GM23338 (cell line): ENCODE results near the gene GBF1. TPM values are rescaled to one million over a fixed set of nuclear protein-coding genes. Genes with fewer than 3 reads are reported as not detected.

ENCODE experiments used
- ATAC-seq: fragments of 200-7000 bp; cut with Tn5 transposase; 3 replicates; pipeline ENCODE4 v1.9.1; 2020
- DNase-seq: peaks from one replicate; pipeline ENCODE4 v3.0.0-alpha.2; 2015; ENCODE audit warnings: low spot score
- H2AFZ ChIP-seq: fragments of 200-600 bp; sonication (generic); 2 replicates; pipeline ENCODE4 v1.8.0; 2016; ENCODE audit warnings: antibody characterized with exemption, mild to moderate bottlenecking, moderate library complexity
- H3F3A ChIP-seq: fragments of 200-600 bp; sonication (generic); replicated peaks from 2 replicates; pipeline ENCODE4 v1.8.0; 2017; ENCODE audit warnings: antibody characterized with exemption, mixed run types, low read depth
- H3K27ac ChIP-seq: fragments of 200-600 bp; sonication (generic); 2 replicates; pipeline ENCODE4 v1.6.1; 2016; ENCODE audit warnings: low read depth
- H3K27me3 ChIP-seq: fragments of 200-600 bp; sonication (generic); 2 replicates; pipeline ENCODE4 v1.8.0; 2016; ENCODE audit warnings: mild to moderate bottlenecking, mixed run types, moderate library complexity; ENCODE audit not compliant: insufficient read depth
- H3K36me3 ChIP-seq: fragments of 200-600 bp; sonication (generic); 2 replicates; pipeline ENCODE4 v1.8.0; 2016; ENCODE audit warnings: mild to moderate bottlenecking; ENCODE audit not compliant: insufficient read depth
- H3K4me1 ChIP-seq: fragments of 200-600 bp; sonication (generic); 2 replicates; pipeline ENCODE4 v1.8.0; 2016; ENCODE audit warnings: mild to moderate bottlenecking, moderate library complexity; ENCODE audit not compliant: insufficient read depth
- H3K4me2 ChIP-seq: fragments of 200-600 bp; sonication (generic); 2 replicates; pipeline ENCODE4 v1.7.1; 2017; ENCODE audit warnings: mixed run types
- H3K4me3 ChIP-seq: fragments of 200-600 bp; sonication (generic); 2 replicates; pipeline ENCODE4 v1.6.1; 2016; ENCODE audit warnings: mixed run types
- H3K79me2 ChIP-seq: fragments of 200-600 bp; sonication (generic); replicated peaks from 2 replicates; pipeline ENCODE4 v1.8.0; 2017; ENCODE audit warnings: mild to moderate bottlenecking; ENCODE audit not compliant: insufficient read depth
- H3K9me2 ChIP-seq: fragments of 200-600 bp; sonication (generic); 2 replicates; pipeline ENCODE4 v1.8.0; 2017; ENCODE audit not compliant: insufficient read depth
- H4K20me1 ChIP-seq: fragments of 200-600 bp; sonication (generic); replicated peaks from 2 replicates; pipeline ENCODE4 v1.8.0; 2017; ENCODE audit warnings: mild to moderate bottlenecking; ENCODE audit not compliant: insufficient read depth
- H3K27ac Mint-ChIP-seq: 2 replicates; pipeline ENCODE4 v1.8.0; 2020; ENCODE audit warnings: inconsistent platforms, mild to moderate bottlenecking, moderate library complexity, mixed read lengths
- H3K27me3 Mint-ChIP-seq: 3 replicates; pipeline ENCODE4 v1.8.0; 2022; ENCODE audit warnings: low read depth, mild to moderate bottlenecking, moderate library complexity, mixed read lengths, inconsistent platforms; ENCODE audit not compliant: insufficient read depth, poor library complexity
- H3K36me3 Mint-ChIP-seq: 3 replicates; pipeline ENCODE4 v1.8.0; 2021; ENCODE audit warnings: low read depth, mild to moderate bottlenecking, inconsistent platforms, moderate library complexity, mixed read lengths
- H3K4me1 Mint-ChIP-seq: 3 replicates; pipeline ENCODE4 v1.8.0; 2020; ENCODE audit warnings: mild to moderate bottlenecking, inconsistent platforms, mixed read lengths
- H3K4me3 Mint-ChIP-seq: 3 replicates; pipeline ENCODE4 v1.8.0; 2021; ENCODE audit warnings: moderate library complexity, mild to moderate bottlenecking, inconsistent platforms, mixed read lengths
- H3K9me3 Mint-ChIP-seq: 3 replicates; pipeline ENCODE4 v1.8.0; 2020; ENCODE audit warnings: moderate library complexity, mild to moderate bottlenecking, inconsistent platforms, mixed read lengths
- CREB1 ChIP-seq: fragments of 250-450 bp; sonication (Bioruptor Pico); IDR thresholded peaks from 2 replicates; pipeline ENCODE4 v1.5.0; 2020; ENCODE audit warnings: low read depth, mild to moderate bottlenecking, moderate library complexity
- EZH2phosphoT487 ChIP-seq: fragments of 200-600 bp; sonication (generic); IDR thresholded peaks from one replicate; pipeline ENCODE4 v1.8.1; 2018; ENCODE audit warnings: antibody characterized with exemption; ENCODE audit not compliant: unreplicated experiment
- JUNB ChIP-seq: IDR thresholded peaks from one replicate; pipeline ENCODE4 v1.6.1; 2016; ENCODE audit warnings: antibody characterized with exemption; ENCODE audit not compliant: unreplicated experiment
- NANOG ChIP-seq: IDR thresholded peaks from 2 replicates; pipeline ENCODE4 v1.6.1; 2016; ENCODE audit warnings: antibody characterized with exemption, borderline replicate concordance
- ZNF114 ChIP-seq: fragments of 250-450 bp; sonication (Bioruptor Pico); IDR thresholded peaks from 2 replicates; pipeline ENCODE4 v1.5.0; 2020; ENCODE audit warnings: mild to moderate bottlenecking, moderate library complexity
- polyA plus RNA-seq: library from polyadenylated mRNA; unstranded; fragments of >200 nt; fragmentation: Nextera tagmentation; extraction: Ambion mirVana; gene quantifications from 2 replicates; pipeline ENCODE4 v1.2.1, GENCODE V29; 2016
- total RNA-seq: library from RNA; depleted of rRNA; stranded (reverse); fragments of >200 nt; shearing (Covaris generic); gene quantifications from 2 replicates; pipeline ENCODE4 v1.2.3, GENCODE V29; 2014
- TF ChIP-seq, protein P1 (sequence below): IDR thresholded peaks from one replicate; pipeline ENCODE4 v1.6.1; 2018; ENCODE audit warnings: antibody characterized with exemption; ENCODE audit not compliant: unreplicated experiment
- TF ChIP-seq, protein P2 (sequence below): fragments of 250-450 bp; sonication (Bioruptor Pico); IDR thresholded peaks from 2 replicates; pipeline ENCODE4 v1.5.0; 2020; ENCODE audit warnings: mild to moderate bottlenecking, moderate library complexity

The GBF1 gene
- total and polyA plus RNA-seq, 2 experiments from 2014 or later: 6.5 to 27.2 TPM

DNA sequence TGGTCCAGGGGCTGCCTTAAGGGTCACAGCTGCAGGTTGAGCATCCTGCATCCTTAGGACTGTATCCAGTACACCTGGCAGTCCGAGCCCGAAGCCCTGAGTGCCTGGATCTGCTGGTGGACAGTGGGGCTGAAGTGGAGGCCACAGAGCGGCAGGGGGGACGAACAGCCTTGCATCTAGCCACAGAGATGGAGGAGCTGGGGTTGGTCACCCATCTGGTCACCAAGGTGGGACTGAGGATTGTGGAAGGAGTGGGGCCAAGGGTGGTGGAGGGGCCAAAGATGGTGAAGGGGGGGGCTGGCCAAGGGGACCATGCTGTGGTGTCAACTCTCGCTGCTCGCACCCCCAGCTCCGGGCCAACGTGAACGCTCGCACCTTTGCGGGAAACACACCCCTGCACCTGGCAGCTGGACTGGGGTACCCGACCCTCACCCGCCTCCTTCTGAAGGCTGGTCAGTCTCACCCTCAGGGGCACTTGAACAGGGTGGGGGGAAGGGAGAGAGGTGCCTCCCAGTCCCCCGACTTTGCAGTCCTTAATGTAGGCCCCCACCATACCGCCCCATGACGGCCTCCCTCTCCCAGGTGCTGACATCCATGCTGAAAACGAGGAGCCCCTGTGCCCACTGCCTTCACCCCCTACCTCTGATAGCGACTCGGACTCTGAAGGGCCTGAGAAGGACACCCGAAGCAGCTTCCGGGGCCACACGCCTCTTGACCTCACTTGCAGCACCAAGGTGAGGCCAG is 155.4 kb downstream of the GBF1 start:
- Mint-ChIP-seq H3K36me3 (no peaks in the 10 kb centered on the region; the same call in 2 of the 3 replicates), H3K27ac (no peak overlapping the region), H3K27me3 (peaks cover 28% of the 10 kb centered on the region), H3K4me3 (no peak overlapping the region; the same call in 2 of the 3 replicates), H3K4me1 (peaks cover 12% of the 10 kb centered on the region; the same call in 2 of the 3 replicates), H3K9me3 (no peaks in the 10 kb centered on the region)
- H3K36me3 ChIP-seq: no peaks in the 10 kb centered on the region
- no peak for ATAC-seq
- no peak for TF ChIP-seq ZNF114 (CRISPR knock-in tag)
- H3K9me2 ChIP-seq: no peaks in the 10 kb centered on the region
- no peak overlapping the region for H3K4me2 ChIP-seq
- H4K20me1 ChIP-seq: no peaks in the 10 kb centered on the region; the same call in 1 of the 2 replicates
- H2AFZ ChIP-seq: no peak overlapping the region
- H3K4me1 ChIP-seq: peaks cover 3% of the 10 kb centered on the region; the same call in 1 of the 2 replicates
- no peak for DNase-seq
- 0 out of 2 replicates have a peak, but pooled peaks cover 11% of the 10 kb centered on the region for H3F3A ChIP-seq
- H3K27ac ChIP-seq: no peak overlapping the region
- H3K27me3 ChIP-seq: 0 out of 2 replicates have a peak, but pooled peaks cover 6% of the 10 kb centered on the region
- no peak overlapping the region for H3K4me3 ChIP-seq
- H3K79me2 ChIP-seq: no peaks in the 10 kb centered on the region

DNA sequence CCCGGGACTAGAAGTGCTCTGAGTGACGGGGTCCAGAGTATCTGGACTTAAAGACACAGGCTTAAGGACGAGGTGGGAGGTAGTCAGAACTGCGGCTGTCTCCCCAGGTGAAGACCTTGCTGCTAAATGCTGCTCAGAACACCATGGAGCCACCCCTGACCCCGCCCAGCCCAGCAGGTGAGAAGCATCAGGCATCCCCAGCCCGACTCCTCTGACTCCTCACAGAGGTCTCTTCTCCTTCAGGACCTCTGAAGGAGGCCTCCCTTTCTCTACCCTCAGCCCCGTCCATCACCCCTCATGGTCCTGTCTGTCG is 156.0 kb downstream of the GBF1 start:
- no peaks in the 10 kb centered on the region; the same call in 1 of the 2 replicates for H4K20me1 ChIP-seq
- H3K27me3 ChIP-seq: 0 out of 2 replicates have a peak, but pooled peaks cover under 1% of the 10 kb centered on the region
- H3K36me3 ChIP-seq: no peaks in the 10 kb centered on the region
- no peak overlapping the region for H3K27ac ChIP-seq
- Mint-ChIP-seq H3K4me1 (peaks cover 8% of the 10 kb centered on the region; the same call in 2 of the 3 replicates), H3K9me3 (no peaks in the 10 kb centered on the region), H3K27me3 (peaks cover 25% of the 10 kb centered on the region), H3K36me3 (no peaks in the 10 kb centered on the region; the same call in 2 of the 3 replicates), H3K27ac (no peak overlapping the region), H3K4me3 (no peak overlapping the region)
- ATAC-seq (no peak), DNase-seq (no peak)
- no peak overlapping the region for H3K4me2 ChIP-seq
- H3F3A ChIP-seq: 0 out of 2 replicates have a peak, but pooled peaks cover 9% of the 10 kb centered on the region
- no peak overlapping the region for H2AFZ ChIP-seq
- H3K9me2 ChIP-seq: no peaks in the 10 kb centered on the region
- H3K4me1 ChIP-seq: peaks cover 3% of the 10 kb centered on the region; the same call in 1 of the 2 replicates
- no peaks in the 10 kb centered on the region for H3K79me2 ChIP-seq
- H3K4me3 ChIP-seq: no peak overlapping the region
- TF ChIP-seq JUNB (no peak), ZNF114 (CRISPR knock-in tag) (no peak), NANOG (no peak), EZH2phosphoT487 (no peak), CREB1 (CRISPR knock-in tag) (no peak)
- TF ChIP-seq, protein P1, sequence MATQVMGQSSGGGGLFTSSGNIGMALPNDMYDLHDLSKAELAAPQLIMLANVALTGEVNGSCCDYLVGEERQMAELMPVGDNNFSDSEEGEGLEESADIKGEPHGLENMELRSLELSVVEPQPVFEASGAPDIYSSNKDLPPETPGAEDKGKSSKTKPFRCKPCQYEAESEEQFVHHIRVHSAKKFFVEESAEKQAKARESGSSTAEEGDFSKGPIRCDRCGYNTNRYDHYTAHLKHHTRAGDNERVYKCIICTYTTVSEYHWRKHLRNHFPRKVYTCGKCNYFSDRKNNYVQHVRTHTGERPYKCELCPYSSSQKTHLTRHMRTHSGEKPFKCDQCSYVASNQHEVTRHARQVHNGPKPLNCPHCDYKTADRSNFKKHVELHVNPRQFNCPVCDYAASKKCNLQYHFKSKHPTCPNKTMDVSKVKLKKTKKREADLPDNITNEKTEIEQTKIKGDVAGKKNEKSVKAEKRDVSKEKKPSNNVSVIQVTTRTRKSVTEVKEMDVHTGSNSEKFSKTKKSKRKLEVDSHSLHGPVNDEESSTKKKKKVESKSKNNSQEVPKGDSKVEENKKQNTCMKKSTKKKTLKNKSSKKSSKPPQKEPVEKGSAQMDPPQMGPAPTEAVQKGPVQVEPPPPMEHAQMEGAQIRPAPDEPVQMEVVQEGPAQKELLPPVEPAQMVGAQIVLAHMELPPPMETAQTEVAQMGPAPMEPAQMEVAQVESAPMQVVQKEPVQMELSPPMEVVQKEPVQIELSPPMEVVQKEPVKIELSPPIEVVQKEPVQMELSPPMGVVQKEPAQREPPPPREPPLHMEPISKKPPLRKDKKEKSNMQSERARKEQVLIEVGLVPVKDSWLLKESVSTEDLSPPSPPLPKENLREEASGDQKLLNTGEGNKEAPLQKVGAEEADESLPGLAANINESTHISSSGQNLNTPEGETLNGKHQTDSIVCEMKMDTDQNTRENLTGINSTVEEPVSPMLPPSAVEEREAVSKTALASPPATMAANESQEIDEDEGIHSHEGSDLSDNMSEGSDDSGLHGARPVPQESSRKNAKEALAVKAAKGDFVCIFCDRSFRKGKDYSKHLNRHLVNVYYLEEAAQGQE: no peak
- TF ChIP-seq, protein P2, sequence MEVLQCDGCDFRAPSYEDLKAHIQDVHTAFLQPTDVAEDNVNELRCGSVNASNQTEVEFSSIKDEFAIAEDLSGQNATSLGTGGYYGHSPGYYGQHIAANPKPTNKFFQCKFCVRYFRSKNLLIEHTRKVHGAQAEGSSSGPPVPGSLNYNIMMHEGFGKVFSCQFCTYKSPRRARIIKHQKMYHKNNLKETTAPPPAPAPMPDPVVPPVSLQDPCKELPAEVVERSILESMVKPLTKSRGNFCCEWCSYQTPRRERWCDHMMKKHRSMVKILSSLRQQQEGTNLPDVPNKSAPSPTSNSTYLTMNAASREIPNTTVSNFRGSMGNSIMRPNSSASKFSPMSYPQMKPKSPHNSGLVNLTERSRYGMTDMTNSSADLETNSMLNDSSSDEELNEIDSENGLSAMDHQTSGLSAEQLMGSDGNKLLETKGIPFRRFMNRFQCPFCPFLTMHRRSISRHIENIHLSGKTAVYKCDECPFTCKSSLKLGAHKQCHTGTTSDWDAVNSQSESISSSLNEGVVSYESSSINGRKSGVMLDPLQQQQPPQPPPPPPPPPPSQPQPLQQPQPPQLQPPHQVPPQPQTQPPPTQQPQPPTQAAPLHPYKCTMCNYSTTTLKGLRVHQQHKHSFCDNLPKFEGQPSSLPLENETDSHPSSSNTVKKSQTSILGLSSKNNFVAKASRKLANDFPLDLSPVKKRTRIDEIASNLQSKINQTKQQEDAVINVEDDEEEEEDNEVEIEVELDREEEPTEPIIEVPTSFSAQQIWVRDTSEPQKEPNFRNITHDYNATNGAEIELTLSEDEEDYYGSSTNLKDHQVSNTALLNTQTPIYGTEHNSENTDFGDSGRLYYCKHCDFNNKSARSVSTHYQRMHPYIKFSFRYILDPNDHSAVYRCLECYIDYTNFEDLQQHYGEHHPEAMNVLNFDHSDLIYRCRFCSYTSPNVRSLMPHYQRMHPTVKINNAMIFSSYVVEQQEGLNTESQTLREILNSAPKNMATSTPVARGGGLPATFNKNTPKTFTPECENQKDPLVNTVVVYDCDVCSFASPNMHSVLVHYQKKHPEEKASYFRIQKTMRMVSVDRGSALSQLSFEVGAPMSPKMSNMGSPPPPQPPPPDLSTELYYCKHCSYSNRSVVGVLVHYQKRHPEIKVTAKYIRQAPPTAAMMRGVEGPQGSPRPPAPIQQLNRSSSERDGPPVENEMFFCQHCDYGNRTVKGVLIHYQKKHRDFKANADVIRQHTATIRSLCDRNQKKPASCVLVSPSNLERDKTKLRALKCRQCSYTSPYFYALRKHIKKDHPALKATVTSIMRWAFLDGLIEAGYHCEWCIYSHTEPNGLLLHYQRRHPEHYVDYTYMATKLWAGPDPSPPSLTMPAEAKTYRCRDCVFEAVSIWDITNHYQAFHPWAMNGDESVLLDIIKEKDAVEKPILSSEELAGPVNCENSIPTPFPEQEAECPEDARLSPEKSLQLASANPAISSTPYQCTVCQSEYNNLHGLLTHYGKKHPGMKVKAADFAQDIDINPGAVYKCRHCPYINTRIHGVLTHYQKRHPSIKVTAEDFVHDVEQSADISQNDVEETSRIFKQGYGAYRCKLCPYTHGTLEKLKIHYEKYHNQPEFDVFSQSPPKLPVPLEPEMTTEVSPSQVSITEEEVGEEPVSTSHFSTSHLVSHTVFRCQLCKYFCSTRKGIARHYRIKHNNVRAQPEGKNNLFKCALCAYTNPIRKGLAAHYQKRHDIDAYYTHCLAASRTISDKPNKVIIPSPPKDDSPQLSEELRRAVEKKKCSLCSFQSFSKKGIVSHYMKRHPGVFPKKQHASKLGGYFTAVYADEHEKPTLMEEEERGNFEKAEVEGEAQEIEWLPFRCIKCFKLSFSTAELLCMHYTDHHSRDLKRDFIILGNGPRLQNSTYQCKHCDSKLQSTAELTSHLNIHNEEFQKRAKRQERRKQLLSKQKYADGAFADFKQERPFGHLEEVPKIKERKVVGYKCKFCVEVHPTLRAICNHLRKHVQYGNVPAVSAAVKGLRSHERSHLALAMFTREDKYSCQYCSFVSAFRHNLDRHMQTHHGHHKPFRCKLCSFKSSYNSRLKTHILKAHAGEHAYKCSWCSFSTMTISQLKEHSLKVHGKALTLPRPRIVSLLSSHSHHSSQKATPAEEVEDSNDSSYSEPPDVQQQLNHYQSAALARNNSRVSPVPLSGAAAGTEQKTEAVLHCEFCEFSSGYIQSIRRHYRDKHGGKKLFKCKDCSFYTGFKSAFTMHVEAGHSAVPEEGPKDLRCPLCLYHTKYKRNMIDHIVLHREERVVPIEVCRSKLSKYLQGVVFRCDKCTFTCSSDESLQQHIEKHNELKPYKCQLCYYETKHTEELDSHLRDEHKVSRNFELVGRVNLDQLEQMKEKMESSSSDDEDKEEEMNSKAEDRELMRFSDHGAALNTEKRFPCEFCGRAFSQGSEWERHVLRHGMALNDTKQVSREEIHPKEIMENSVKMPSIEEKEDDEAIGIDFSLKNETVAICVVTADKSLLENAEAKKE (CRISPR knock-in tag): no peak
